Stimulated activated CD8-positive, alpha-beta memory T cell treated with anti-CD3 and anti-CD28 coated beads, Interleukin-7, amount 100 ng/mL, for 1 hour (primary cell): Measurements from ENCODE around the gene SMPDL3B.
"Not testable (repeated sequence)": the region's sequence is repeated elsewhere in the genome, so short reads cannot be mapped to it uniquely, and the experiment has no call there.

Experiments used
- DNase-seq, 2 donors: peaks; one replicate each; pipeline ENCODE4 v3.0.0-alpha.2; 2020; ENCODE audit warnings: low read depth in 2 of 2

SMPDL3B gene

GRCh38 chr1:27970401-27970800 is 35.6 kb downstream of the SMPDL3B start:
- DNase-seq = no peak

GRCh38 chr1:27971674-27972073 is 36.9 kb downstream of the SMPDL3B start:
- DNase-seq = no peak

GRCh38 chr1:27972141-27972540 is 37.3 kb downstream of the SMPDL3B start:
- no peak for DNase-seq

- no peak for DNase-seq
These were observed 39.1 kb downstream of the SMPDL3B start for GRCh38 chr1:27973771-27974416.

- DNase-seq = no peak
These were observed 39.6 kb downstream of the SMPDL3B start for GRCh38 chr1:27974417-27974781.

- DNase-seq = no peak
These were observed 44.5 kb downstream of the SMPDL3B start for GRCh38 chr1:27979151-27979858.

GRCh38 chr1:27979859-27980201 is 45.0 kb downstream of the SMPDL3B start:
- no peak for DNase-seq

- DNase-seq = no peak
These were observed 45.5 kb downstream of the SMPDL3B start for GRCh38 chr1:27980216-27980845.

GRCh38 chr1:27981145-27981544 is 46.3 kb downstream of the SMPDL3B start:
- DNase-seq = no peak

- no peak for DNase-seq
These were observed 56.2 kb downstream of the SMPDL3B start for GRCh38 chr1:27990920-27991537.

- peak; percentile 17 to 18 for DNase-seq
These were observed 57.5 kb downstream of the SMPDL3B start for GRCh38 chr1:27992276-27992675.

- no peak for DNase-seq
These were observed 58.4 kb downstream of the SMPDL3B start for GRCh38 chr1:27993241-27993640.

GRCh38 chr1:27994060-27994459 is 59.3 kb downstream of the SMPDL3B start:
- no peak for DNase-seq

GRCh38 chr1:27994526-27994925 is 59.7 kb downstream of the SMPDL3B start:
- not testable (repeated sequence) for DNase-seq

GRCh38 chr1:27999055-27999454 is 64.3 kb downstream of the SMPDL3B start:
- no peak for DNase-seq

GRCh38 chr1:28002600-28002999 is 67.8 kb downstream of the SMPDL3B start:
- DNase-seq = no peak

- not testable (repeated sequence) for DNase-seq
These were observed 68.3 kb downstream of the SMPDL3B start for GRCh38 chr1:28003117-28003516.
